ENCODE results near the gene TNFSF12. TPM values are rescaled to one million over a fixed set of nuclear protein-coding genes. Genes with fewer than 3 reads are reported as not detected.
A peak's percentile ranks its signal among the peaks of the same experiment; 100 is the strongest.

Gene TNFSF12
- total and polyA plus RNA-seq, 12 donors: 3.3 to 134 (median 54.7) TPM

- Histone ChIP-seq H3K27me3 (no peaks in the 10 kb centered on the region), H3K36me3 (replicated peaks in 1 of 2) (peaks cover 0 to 27% of the 10 kb centered on the region in 2 donors), H3K4me3 (peak overlapping the region in 2 of 4 donors; percentile 5 to 61), H3K9me3 (replicated peaks in 1 of 3) (no peaks in the 10 kb centered on the region), H3K27ac (peak overlapping the region; percentile 78 to 97 (median 96)), H3K4me1 (replicated peaks in 1 of 2) (peaks cover 32 to 56% of the 10 kb centered on the region in 2 donors)
- WGBS, 4 donors: 60 to 83% (median 69%) methylated on average over 6 to 36 of the region's 36 CpGs
- no peak for TF ChIP-seq POLR2A (IDR thresholded peaks at IDR 0.05)
- no peak for TF ChIP-seq CTCF (IDR thresholded peaks at IDR 0.05)
- intact Hi-C loops (cut with DNase I): no loop called here
- peak in 5 of 7 donors; percentile 47 to 64 (median 56) for DNase-seq
Measured at GRCh38 chr17:7582396-7583252, 33.8 kb downstream of the TNFSF12 start.

GRCh38 chr17:7583253-7584109 is 34.6 kb downstream of the TNFSF12 start, which contains the start of gene MPDU1:
Gene MPDU1 (plus strand): TSS chr17:7583852. CDS start chr17:7583863, 11 bp downstream.
- DNase-seq: peak; percentile 96 to 98 (median 97)
- Histone ChIP-seq H3K4me3 (peak within 1 kb of the TSS; percentile 8 to 85 (median 48)), H3K27me3 (no peaks in the 10 kb centered on the region), H3K36me3 (replicated peaks in 1 of 2) (peaks cover 0 to 27% of the 10 kb centered on the region in 2 donors), H3K9me3 (replicated peaks in 1 of 3) (no peaks in the 10 kb centered on the region), H3K27ac (peak within 1 kb of the TSS; percentile 78 to 97 (median 96)), H3K4me1 (replicated peaks in 1 of 2) (peaks cover 32 to 49% of the 10 kb centered on the region in 2 donors)
- intact Hi-C loops (cut with DNase I): no loop called here
- TF ChIP-seq POLR2A (IDR thresholded peaks at IDR 0.05): peak; percentile 74 to 91
- peak in 1 of 6 experiments; percentile 6 for TF ChIP-seq CTCF (IDR thresholded peaks at IDR 0.05)
- 11 to 23% (median 13%) methylated on average over 51 to 69 of the region's 69 CpGs for WGBS, 4 donors

GRCh38 chr17:7586673-7587419 is 38.0 kb downstream of the TNFSF12 start:
- peaks cover 18 to 37% of the 10 kb centered on the region in 2 donors for H3K4me1 ChIP-seq (replicated peaks in 1 of 2)
- H3K27ac ChIP-seq: peak overlapping the region in 1 of 5 donors; percentile 7
- 72 to 89% (median 83%) methylated on average over 8 to 9 of the region's 9 CpGs for WGBS, 4 donors
- peaks cover 0 to 33% of the 10 kb centered on the region in 2 donors for H3K36me3 ChIP-seq (replicated peaks in 1 of 2)
- no peaks in the 10 kb centered on the region for H3K9me3 ChIP-seq (replicated peaks in 1 of 3)
- DNase-seq: no peak
- TF ChIP-seq POLR2A (IDR thresholded peaks at IDR 0.05): no peak
- no peak for TF ChIP-seq CTCF (IDR thresholded peaks at IDR 0.05)
- H3K27me3 ChIP-seq: no peaks in the 10 kb centered on the region
- intact Hi-C loops (cut with DNase I): no loop called here
- no peak overlapping the region for H3K4me3 ChIP-seq
